Measurements from ENCODE around the gene ZNF397.

Gene ZNF397

GRCh38 chr18:35303610-35304009, 62.8 kb downstream of the ZNF397 start:
- no peak for DNase-seq

- no peak for DNase-seq
Observed at GRCh38 chr18:35306588-35307250, 65.9 kb downstream of the ZNF397 start.
